HepG2 (cell line): ENCODE measurements around the gene WASHC3. TPM values are rescaled to one million over a fixed set of nuclear protein-coding genes. Genes with fewer than 3 reads are reported as not detected.

Source experiments
- ATAC-seq: fragments of 200-7000 bp; cut with Tn5 transposase; 3 replicates; pipeline ENCODE4 v1.9.1; 2020; ENCODE audit warnings: mild to moderate bottlenecking, moderate library complexity
- BruUV-seq: library from RNA; stranded (reverse); fragments of 400-500 nt; replicated peaks from 2 replicates; lab custom pipeline; 2021; lab: Mats Ljungman, UMichigan
- CTCF ChIA-PET: fragments of 300-600 bp; formaldehyde crosslinking; extraction: SDS; loops from one replicate; lab custom pipeline; 2021; ENCODE audit warnings: low total read pairs, inconsistent platforms, low intra/inter-chr PET ratio; lab: Yijun Ruan, JAX
- POLR2A ChIA-PET: fragments of 350-600 bp; sonication (Branson Sonifier 250); formaldehyde crosslinking; loops from one replicate; lab custom pipeline; 2020; ENCODE audit warnings: antibody characterized with exemption, inconsistent platforms; lab: Yijun Ruan, JAX
- DNase-seq: peaks from one replicate; pipeline ENCODE4 v3.0.0-alpha.2; 2015; ENCODE audit warnings: low spot score
- FAIRE-seq: peaks from 3 replicates; lab custom pipeline; 2011; peaks lifted over from hg19 to GRCh38; lab: Jason Lieb, UNC
- H2AFZ ChIP-seq: one replicate; pipeline ENCODE4 v1.6.1; 2011; ENCODE audit warnings: low read length, inconsistent platforms
- H3K27ac ChIP-seq: fragments of 300-600 bp; 3 replicates; pipeline ENCODE4 v1.8.0; 2011; ENCODE audit warnings: mixed run types, mild to moderate bottlenecking, mixed read lengths, low read length, inconsistent platforms; ENCODE audit not compliant: insufficient read depth; ENCODE audit errors: extremely low read length
- H3K27me3 ChIP-seq, 2 experiments: fragments of 200-600 bp in 1 of 2; 2 replicates in 1 of 2; 3 replicates in 1 of 2; pipeline versions ENCODE4 v1.6.0 to v1.8.0; 2011; ENCODE audit warnings: low read length in 2 of 2, mild to moderate bottlenecking in 2 of 2, moderate library complexity in 2 of 2, inconsistent platforms in 1 of 2; ENCODE audit not compliant: insufficient read depth in 2 of 2, control insufficient read depth in 1 of 2
- H3K36me3 ChIP-seq, 2 experiments: fragments of 200-600 bp in 1 of 2; replicated peaks in 1 of 2; 2 replicates in 1 of 2; 3 replicates in 1 of 2; pipeline versions ENCODE4 v1.5.1 to v1.8.0; 2011; ENCODE audit warnings: low read length in 2 of 2, inconsistent platforms in 1 of 2; ENCODE audit not compliant: insufficient read depth in 2 of 2, control insufficient read depth in 1 of 2
- H3K4me1 ChIP-seq: 2 replicates; pipeline ENCODE4 v1.5.1; 2012; ENCODE audit warnings: low read length, inconsistent platforms; ENCODE audit not compliant: insufficient read depth
- H3K4me2 ChIP-seq: 2 replicates; pipeline ENCODE4 v1.6.0; 2011; ENCODE audit warnings: low read depth, low read length, inconsistent platforms
- H3K4me3 ChIP-seq, 3 experiments: fragments of 200-600 bp in 1 of 3; sonication (generic), shearing (Covaris generic) in 1 of 3; replicated peaks in 1 of 3; 2 replicates each; pipeline ENCODE4 v1.5.1; 2011 to 2016; ENCODE audit warnings: low read length in 3 of 3, inconsistent platforms in 2 of 3, low read depth in 2 of 3, mild to moderate bottlenecking in 2 of 3, control low read depth in 1 of 3, mixed read lengths in 1 of 3; ENCODE audit not compliant: insufficient read depth in 1 of 3
- H3K79me2 ChIP-seq: one replicate; pipeline ENCODE4 v1.6.1; 2011; ENCODE audit warnings: low read length, inconsistent platforms; ENCODE audit not compliant: insufficient read depth
- H3K9ac ChIP-seq: 2 replicates; pipeline ENCODE4 v1.6.0; 2011; ENCODE audit warnings: mild to moderate bottlenecking, low read depth, low read length, inconsistent platforms; ENCODE audit not compliant: insufficient read depth
- H3K9me3 ChIP-seq: 2 replicates; pipeline ENCODE4 v1.5.1; 2012; ENCODE audit warnings: mild to moderate bottlenecking, low read length
- H4K20me1 ChIP-seq: 2 replicates; pipeline ENCODE4 v1.6.0; 2011; ENCODE audit warnings: inconsistent platforms, mild to moderate bottlenecking, low read length, moderate library complexity; ENCODE audit not compliant: insufficient read depth
- ADNP ChIP-seq: sonication (generic); formaldehyde crosslinking; IDR thresholded peaks from 2 replicates; pipeline ENCODE4 v1.4.0; 2020; ENCODE audit warnings: missing genetic modification reagents
- ASH2L ChIP-seq: fragments of 300-600, 200-600 bp; sonication (generic); IDR thresholded peaks from 2 replicates; pipeline ENCODE4 v1.7.0; 2017; ENCODE audit warnings: low read depth, mild to moderate bottlenecking, moderate library complexity, mixed read lengths, low read length; ENCODE audit not compliant: insufficient read length
- FOXP1 ChIP-seq, 2 experiments: fragments of 450-650 bp in 1 of 2; IDR thresholded peaks; 2 replicates each; pipeline ENCODE4 v1.6.1; 2017 to 2018; ENCODE audit warnings: antibody characterized with exemption in 1 of 2
- STAT5B ChIP-seq: sonication (generic); formaldehyde crosslinking; IDR thresholded peaks from 2 replicates; pipeline ENCODE4 v1.4.0; 2020; ENCODE audit warnings: missing genetic modification reagents
- ZFYVE20 ChIP-seq: sonication (generic); formaldehyde crosslinking; IDR thresholded peaks from 2 replicates; pipeline ENCODE4 v1.8.0; 2023; ENCODE audit warnings: low read depth, mild to moderate bottlenecking, moderate library complexity, missing genetic modification reagents, borderline replicate concordance
- WGBS: methylation state at CpG from one replicate; pipeline ENCODE4 v1.1.6; 2017; ENCODE audit warnings: low lambda C conversion rate; 5-methylcytosine and 5-hydroxymethylcytosine counted together
- in situ Hi-C: cut with HindIII; loops from 2 replicates; pipeline ENCODE4 v1.10.0; 2017; ENCODE audit warnings: low pct_unique_long_range_greater_than_20kb; ENCODE audit not compliant: extremely low pct_ligation_motif_present
- intact Hi-C: fragments of 100-400 bp; cut with micrococcal nuclease; formaldehyde crosslinking; loops from one replicate; pipeline ENCODE4 v1.10.0; 2022; ENCODE audit not compliant: unreplicated experiment
- polyA plus RNA-seq, 8 experiments: library from polyadenylated mRNA; depleted of rRNA in 3 of 8; stranded (reverse) in 7 of 8; unstranded in 1 of 8; fragments of >200 nt; fragmentation: Illumina TruSeq in 4 of 8; extraction: Trizol in 4 of 8; gene quantifications; 2 replicates each; pipeline versions ENCODE4 v1.2.1 to v1.2.3, GENCODE V29; 2011 to 2016; ENCODE audit warnings: low read depth in 4 of 8, missing spikeins in 1 of 8, mixed read lengths in 1 of 8; ENCODE audit not compliant: insufficient read depth in 1 of 8
- total RNA-seq, 5 experiments: library from RNA; depleted of rRNA; stranded (reverse); fragments of >200 nt; fragmentation: Illumina TruSeq; extraction: Trizol; gene quantifications; 2 replicates each; pipeline ENCODE4 v1.2.3, GENCODE V29; 2016; ENCODE audit warnings: low read depth in 1 of 5
- TF ChIP-seq, protein P1 (sequence below): fragments of 450-650 bp; IDR thresholded peaks from 2 replicates; pipeline ENCODE4 v1.6.1; 2016

The WASHC3 gene
- total and polyA plus RNA-seq, 2 of the 13 experiments (the other 11 are each of a cell fraction or from before 2014, with no cell fraction given), result 32.7 to 47.3 TPM

DNA sequence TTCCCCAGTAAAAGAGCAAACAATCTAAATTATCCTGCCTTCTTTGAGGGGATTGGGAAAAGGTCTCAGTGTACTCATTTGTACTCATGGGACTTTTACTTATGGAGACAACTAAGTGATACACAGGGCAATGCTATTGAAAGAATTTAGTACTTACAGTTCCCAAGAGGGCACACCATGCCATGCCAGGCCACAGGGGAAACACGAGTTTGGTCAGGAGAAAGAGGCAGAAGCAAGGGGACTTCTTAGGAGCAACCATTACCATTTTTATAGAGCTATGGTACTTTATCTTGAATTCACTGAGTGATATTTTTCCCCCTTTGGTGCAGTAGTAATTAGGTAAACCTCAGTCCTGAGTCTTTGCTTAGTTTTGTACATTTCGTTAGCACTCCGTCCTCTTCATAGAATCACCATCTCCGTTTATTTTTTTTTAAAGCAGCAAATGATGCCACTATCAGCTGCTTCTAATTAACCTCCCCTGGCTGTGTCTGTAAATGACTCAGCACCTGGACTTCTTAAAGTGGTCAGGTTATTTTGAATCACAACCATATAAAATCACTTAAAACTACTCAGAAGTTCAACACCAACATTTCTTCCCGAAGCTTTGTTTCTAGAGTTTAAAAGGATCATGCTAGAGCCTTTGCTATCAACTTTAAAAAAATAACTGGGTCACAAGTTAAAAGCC is 5.9 kb upstream of the WASHC3 start (continued):
- TF ChIP-seq ADNP (CRISPR knock-in tag) (no peak), FOXP1 (IDR thresholded peaks at IDR 0.05) (no peak), FOXP1 (CRISPR knock-in tag; IDR thresholded peaks at IDR 0.05) (no peak), ASH2L (no peak)

GRCh38 chr12:102064476-102064875 is 2.7 kb upstream of the WASHC3 start:
- Histone ChIP-seq H3K79me2 (no peaks in the 10 kb centered on the region), H4K20me1 (no peaks in the 10 kb centered on the region), H3K4me3 (no peak overlapping the region), H3K36me3 (no peaks in the 10 kb centered on the region), H2AFZ (no peak overlapping the region), H3K9ac (no peak overlapping the region), H3K4me2 (no peak overlapping the region), H3K27ac (no peak overlapping the region), H3K4me1 (peaks cover 32% of the 10 kb centered on the region), H3K27me3 (no peaks in the 10 kb centered on the region; a peak in 1 of 5 replicates), H3K9me3 (no peaks in the 10 kb centered on the region)
- no peak for FAIRE-seq
- TF ChIP-seq ZFYVE20 (CRISPR knock-in tag) (no peak), STAT5B (CRISPR knock-in tag) (no peak)
- TF ChIP-seq, protein P1, sequence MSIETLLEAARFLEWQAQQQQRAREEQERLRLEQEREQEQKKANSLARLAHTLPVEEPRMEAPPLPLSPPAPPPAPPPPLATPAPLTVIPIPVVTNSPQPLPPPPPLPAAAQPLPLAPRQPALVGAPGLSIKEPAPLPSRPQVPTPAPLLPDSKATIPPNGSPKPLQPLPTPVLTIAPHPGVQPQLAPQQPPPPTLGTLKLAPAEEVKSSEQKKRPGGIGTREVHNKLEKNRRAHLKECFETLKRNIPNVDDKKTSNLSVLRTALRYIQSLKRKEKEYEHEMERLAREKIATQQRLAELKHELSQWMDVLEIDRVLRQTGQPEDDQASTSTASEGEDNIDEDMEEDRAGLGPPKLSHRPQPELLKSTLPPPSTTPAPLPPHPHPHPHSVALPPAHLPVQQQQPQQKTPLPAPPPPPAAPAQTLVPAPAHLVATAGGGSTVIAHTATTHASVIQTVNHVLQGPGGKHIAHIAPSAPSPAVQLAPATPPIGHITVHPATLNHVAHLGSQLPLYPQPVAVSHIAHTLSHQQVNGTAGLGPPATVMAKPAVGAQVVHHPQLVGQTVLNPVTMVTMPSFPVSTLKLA, result no peak
- in situ Hi-C loops, result no loop called here
- BruUV-seq, result no TSS peak
- intact Hi-C loops, result loop anchor here (5.0 kb wide), 1 partner anchor 117 kb away; no protein-coding TSS in a partner anchor
- DNase-seq, result no peak
- 100% methylated on average over 1 of the region's 1 CpG for WGBS
- ChIA-PET CTCF (no interaction called here), POLR2A (no interaction called here)
- ATAC-seq, result no peak
